ENCODE measurements around the gene DNAJC19.

Gene DNAJC19

GRCh38 chr3:180961087-180961486 is 28.4 kb downstream of the DNAJC19 start:
- no peak for DNase-seq

GRCh38 chr3:180959691-180960090 is 29.8 kb downstream of the DNAJC19 start:
- no peak for DNase-seq

- DNase-seq = no peak
These were observed 41.7 kb downstream of the DNAJC19 start for GRCh38 chr3:180947761-180948390.

DNA sequence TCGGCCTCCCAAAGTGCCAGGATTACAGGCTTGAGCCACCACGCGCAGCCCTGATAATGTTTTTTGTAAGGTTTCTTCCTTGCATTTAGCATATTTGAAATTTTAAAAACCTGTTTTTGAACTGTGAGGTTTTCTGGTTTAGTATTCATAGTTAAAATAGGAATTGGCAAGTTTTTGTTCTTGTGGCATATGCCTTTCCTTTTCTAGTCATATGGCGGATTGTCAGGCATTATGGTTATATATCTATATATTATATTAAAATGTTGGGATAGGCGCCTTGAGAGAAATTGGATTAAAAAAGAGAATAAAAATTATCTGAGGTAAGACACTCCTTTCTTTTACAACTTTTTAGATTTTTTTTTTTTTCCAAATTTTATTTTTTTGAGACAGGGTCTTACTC is 48.7 kb downstream of the DNAJC19 start:
- DNase-seq = no peak

DNA sequence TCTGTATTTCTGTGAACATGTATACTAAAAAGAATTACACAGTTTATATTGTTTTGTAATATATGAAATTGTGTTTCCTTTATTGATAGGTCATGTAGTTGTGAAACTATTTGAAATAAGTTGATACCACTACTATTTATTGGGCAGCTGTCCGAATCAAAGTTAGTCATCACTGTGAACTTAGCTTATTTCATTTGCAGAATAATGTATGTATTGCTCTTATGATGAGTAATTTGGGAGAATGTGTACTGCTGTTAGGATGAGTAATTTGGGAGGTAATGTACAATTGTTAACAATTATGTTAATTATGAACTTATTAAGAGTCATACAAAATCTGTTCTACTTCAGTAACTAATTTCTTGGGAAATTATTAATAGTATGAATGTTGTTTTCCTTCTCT is 54.9 kb downstream of the DNAJC19 start:
- no peak for DNase-seq

Measured in fibroblast of skin of scalp (primary cell).